GM12878 (cell line): ENCODE results near the gene LY6G5C. TPM values are rescaled to one million over a fixed set of nuclear protein-coding genes. Genes with fewer than 3 reads are reported as not detected.

Experiments used
- ATAC-seq: fragments of 200-7000 bp; cut with Tn5 transposase; 3 replicates; pipeline ENCODE4 v1.9.1; 2020; ENCODE audit warnings: mild to moderate bottlenecking, moderate library complexity
- BruUV-seq: library from RNA; stranded (reverse); fragments of 400-500 nt; replicated peaks from 2 replicates; lab custom pipeline; 2021; lab: Mats Ljungman, UMichigan
- CTCF ChIA-PET: fragments of 300-600 bp; sonication (Branson Sonifier 250); formaldehyde crosslinking; extraction: SDS; loops from one replicate; lab custom pipeline; 2021; ENCODE audit warnings: inconsistent platforms; lab: Yijun Ruan, JAX
- POLR2A ChIA-PET: fragments of 350-600 bp; formaldehyde crosslinking; extraction: SDS; loops from one replicate; lab custom pipeline; 2021; ENCODE audit warnings: inconsistent platforms; lab: Charles Lee
- RAD21 ChIA-PET: fragments of 300-600 bp; sonication (Branson Sonifier 250); formaldehyde crosslinking; loops from one replicate; lab custom pipeline; 2023; ENCODE audit warnings: antibody characterized with exemption; ENCODE audit not compliant: unreplicated experiment; lab: Charles Lee
- SMC1A ChIA-PET: fragments of 300-600 bp; sonication (Branson Sonifier 250); formaldehyde crosslinking; loops from one replicate; lab custom pipeline; 2023; ENCODE audit not compliant: unreplicated experiment, uncharacterized antibody; lab: Charles Lee
- DNase-seq: peaks from one replicate; pipeline ENCODE4 v3.0.0-alpha.2; 2011; ENCODE audit warnings: low read depth, low spot score
- FAIRE-seq: peaks from 3 replicates; lab custom pipeline; 2011; peaks lifted over from hg19 to GRCh38; lab: Jason Lieb, UNC
- H2AFZ ChIP-seq: 2 replicates; pipeline ENCODE4 v1.6.0; 2011; ENCODE audit warnings: low read depth, low read length, control low read depth; ENCODE audit not compliant: control insufficient read depth
- H3K27ac ChIP-seq: 2 replicates; pipeline ENCODE4 v1.5.1; 2011; ENCODE audit warnings: control low read depth; ENCODE audit not compliant: control insufficient read depth, insufficient read depth
- H3K27me3 ChIP-seq, 2 experiments: replicated peaks in 1 of 2; 2 replicates each; pipeline versions ENCODE4 v1.6.0 to v1.6.1; 2011; ENCODE audit warnings: low read length in 1 of 2; ENCODE audit not compliant: control insufficient read depth in 2 of 2, insufficient read depth in 2 of 2
- H3K36me3 ChIP-seq, 2 experiments: 2 replicates each; pipeline ENCODE4 v1.5.1; 2011; ENCODE audit warnings: low read length in 1 of 2; ENCODE audit not compliant: control insufficient read depth in 2 of 2, insufficient read depth in 2 of 2
- H3K4me1 ChIP-seq: 2 replicates; pipeline ENCODE4 v1.6.1; 2011; ENCODE audit warnings: mild to moderate bottlenecking, low read length, moderate library complexity, mixed read lengths; ENCODE audit not compliant: control insufficient read depth, insufficient read depth
- H3K4me2 ChIP-seq: 2 replicates; pipeline ENCODE4 v1.6.0; 2011; ENCODE audit warnings: control low read depth; ENCODE audit not compliant: control insufficient read depth, insufficient read depth
- H3K4me3 ChIP-seq: fragments of 200-600 bp; sonication (generic); 2 replicates; pipeline ENCODE4 v1.5.1; 2016
- H3K79me2 ChIP-seq: 2 replicates; pipeline ENCODE4 v1.6.0; 2011; ENCODE audit warnings: low read length; ENCODE audit not compliant: control insufficient read depth, insufficient read depth
- H3K9ac ChIP-seq: 2 replicates; pipeline ENCODE4 v1.8.0; 2011; ENCODE audit warnings: low read length, control low read depth, mixed read lengths; ENCODE audit not compliant: control insufficient read depth, insufficient read depth
- H3K9me3 ChIP-seq: replicated peaks from 3 replicates; pipeline ENCODE4 v1.5.1; 2011; ENCODE audit warnings: mild to moderate bottlenecking, low read length; ENCODE audit not compliant: control insufficient read depth, insufficient read depth
- H4K20me1 ChIP-seq: 2 replicates; pipeline ENCODE4 v1.6.0; 2011; ENCODE audit not compliant: control insufficient read depth, insufficient read depth
- EED ChIP-seq: sonication (generic); IDR thresholded peaks from 2 replicates; pipeline ENCODE4 v1.6.1; 2016; ENCODE audit warnings: antibody characterized with exemption, low read depth
- POLR2A ChIP-seq: IDR thresholded peaks from 2 replicates; pipeline ENCODE4 v1.6.1; 2011; ENCODE audit warnings: low read depth, mild to moderate bottlenecking, low read length
- POLR2AphosphoS5 ChIP-seq: IDR thresholded peaks from 2 replicates; pipeline ENCODE4 v1.6.1; 2011; ENCODE audit warnings: mild to moderate bottlenecking, low read length, inconsistent platforms
- TAF1 ChIP-seq: IDR thresholded peaks from 2 replicates; pipeline ENCODE4 v1.6.1; 2011; ENCODE audit warnings: mild to moderate bottlenecking, low read depth, low read length, borderline replicate concordance
- WGBS: methylation state at CpG from one replicate; pipeline ENCODE4 v1.1.6; 2016; ENCODE audit warnings: low lambda C conversion rate; ENCODE audit not compliant: insufficient replicate concordance, insufficient coverage; ENCODE audit errors: missing lambda C conversion rate; 5-methylcytosine and 5-hydroxymethylcytosine counted together
- in situ Hi-C: fragments of 300-500 bp; cut with MboI; formaldehyde crosslinking; loops from 9 replicates; pipeline ENCODE4 v1.14.3; 2018; ENCODE audit warnings: mixed read lengths
- intact Hi-C: fragments of 100-400 bp; cut with micrococcal nuclease; formaldehyde crosslinking; loops from one replicate; pipeline ENCODE4 v1.14.2; 2022; ENCODE audit not compliant: unreplicated experiment
- polyA plus RNA-seq, 11 experiments: library from polyadenylated mRNA; depleted of rRNA in 4 of 11; unstranded in 6 of 11; stranded (reverse) in 5 of 11; fragments of >200 nt; fragmentation: Nextera tagmentation in 4 of 11; fragmentation: Illumina TruSeq in 1 of 11; extraction: Ambion mirVana in 4 of 11; extraction: Trizol in 1 of 11; gene quantifications; 1 replicate in 1 of 11; 2 replicates in 10 of 11; pipeline versions ENCODE4 v1.2.1 to v1.2.3, GENCODE V29; 2011 to 2016; ENCODE audit warnings: inconsistent platforms in 2 of 11, missing spikeins in 2 of 11, low read depth in 1 of 11
- total RNA-seq, 4 experiments: library from RNA; depleted of rRNA in 3 of 4; stranded (reverse); fragments of >200 nt in 3 of 4; fragmentation: Illumina TruSeq in 1 of 4; extraction: Trizol in 1 of 4; gene quantifications; 2 replicates each; pipeline versions ENCODE4 v1.2.1 to v1.2.3, GENCODE V29; 2013 to 2021

LY6G5C gene
- total and polyA plus RNA-seq, 10 of the 15 experiments (the other 5 are each of a cell fraction or from before 2014, with no cell fraction given) = 0.76 to 6.1 (median 1.7) TPM

DNA sequence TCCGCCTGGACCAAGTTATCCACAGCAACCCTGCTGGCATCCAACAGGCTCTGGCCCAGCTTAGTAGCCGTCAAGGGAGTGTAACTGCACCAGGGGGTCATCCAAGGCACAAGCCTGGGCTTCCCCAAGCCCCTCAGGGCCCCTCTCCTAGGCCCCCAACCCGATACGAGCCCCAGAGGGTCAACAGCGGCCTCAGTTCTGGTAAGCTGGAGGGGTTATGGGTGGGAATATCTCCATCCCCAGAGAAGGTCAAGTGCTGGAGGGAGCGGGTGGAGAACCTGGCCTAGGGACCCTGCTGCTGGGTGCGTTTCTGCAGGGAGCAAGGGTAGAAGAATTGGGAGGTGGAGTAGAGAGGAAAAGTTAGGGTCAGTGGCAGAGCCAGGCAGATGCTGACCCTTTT lies 47.4 kb downstream of the LY6G5C start:
- WGBS = 78% methylated on average over 7 of the region's 7 CpGs
- H3K4me3 ChIP-seq = no peak overlapping the region
- DNase-seq = no peak
- ChIA-PET POLR2A (no interaction called here), RAD21 (no interaction called here), CTCF (interaction anchor here (1.1 kb wide), 1 partner anchor 11 kb away, joined by 3 read pairs; no protein-coding TSS in a partner anchor), SMC1A (interaction anchor here (0.7 kb wide), 1 partner anchor 11 kb away, joined by 3 read pairs; no protein-coding TSS in a partner anchor)
- in situ Hi-C loops = no loop called here
- no peak overlapping the region for H3K9ac ChIP-seq
- no peak overlapping the region for H2AFZ ChIP-seq
- peaks cover 57 to 58% of the 10 kb centered on the region in 2 experiments for H3K36me3 ChIP-seq
- no peak overlapping the region for H3K4me2 ChIP-seq
- TF ChIP-seq POLR2A = peak; percentile 54
- no peak for TF ChIP-seq EED
- BruUV-seq = no TSS peak
- ATAC-seq = no peak
- no peaks in the 10 kb centered on the region for H3K9me3 ChIP-seq
- intact Hi-C loops = no loop called here
- H4K20me1 ChIP-seq = no peaks in the 10 kb centered on the region
- H3K79me2 ChIP-seq = no peaks in the 10 kb centered on the region; the same call in 1 of the 2 replicates
- H3K4me1 ChIP-seq = no peaks in the 10 kb centered on the region
- no peak overlapping the region for H3K27ac ChIP-seq
- no peak for FAIRE-seq
- H3K27me3 ChIP-seq = no peaks in the 10 kb centered on the region

DNA sequence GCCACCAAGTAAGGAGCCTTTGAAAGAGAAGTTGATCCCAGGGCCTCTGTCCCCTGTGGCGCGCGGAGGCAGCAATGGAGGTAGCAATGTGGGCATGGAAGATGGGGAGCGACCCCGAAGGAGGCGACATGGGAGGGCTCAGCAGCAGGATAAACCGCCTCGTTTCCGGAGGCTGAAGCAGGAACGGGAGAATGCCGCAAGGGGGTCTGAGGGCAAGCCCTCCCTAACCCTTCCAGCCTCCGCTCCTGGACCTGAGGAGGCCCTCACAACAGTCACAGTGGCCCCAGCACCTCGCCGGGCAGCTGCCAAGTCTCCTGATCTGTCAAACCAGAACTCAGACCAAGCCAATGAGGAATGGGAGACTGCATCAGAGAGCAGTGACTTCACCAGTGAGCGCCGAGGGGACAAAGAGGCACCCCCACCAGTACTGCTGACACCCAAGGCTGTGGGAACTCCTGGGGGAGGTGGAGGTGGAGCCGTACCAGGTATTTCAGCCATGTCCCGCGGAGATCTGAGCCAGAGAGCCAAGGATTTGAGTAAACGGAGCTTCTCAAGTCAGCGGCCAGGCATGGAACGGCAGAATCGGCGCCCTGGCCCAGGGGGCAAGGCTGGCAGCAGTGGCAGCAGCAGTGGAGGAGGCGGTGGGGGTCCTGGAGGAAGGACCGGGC lies 48.5 kb downstream of the LY6G5C start:
- intact Hi-C loops (no loop called here), in situ Hi-C loops (no loop called here)
- no peak overlapping the region for H3K27ac ChIP-seq
- no peak for DNase-seq
- 95% methylated on average over 26 of the region's 26 CpGs for WGBS
- no peaks in the 10 kb centered on the region for H3K27me3 ChIP-seq
- H3K4me2 ChIP-seq = no peak overlapping the region
- BruUV-seq = no TSS peak
- ChIA-PET POLR2A (no interaction called here), RAD21 (no interaction called here), CTCF (interaction anchor here (1.1 kb wide), 1 partner anchor 10 kb away, joined by 3 read pairs; no protein-coding TSS in a partner anchor), SMC1A (interaction anchor here (0.7 kb wide), 1 partner anchor 10 kb away, joined by 3 read pairs; no protein-coding TSS in a partner anchor)
- no peak overlapping the region for H3K9ac ChIP-seq
- no peak for ATAC-seq
- no peaks in the 10 kb centered on the region; the same call in 1 of the 2 replicates for H3K79me2 ChIP-seq
- TF ChIP-seq POLR2A (peak; percentile 73), POLR2AphosphoS5 (peak; percentile 64; the same call in 1 of the 2 replicates), TAF1 (no peak)
- H3K9me3 ChIP-seq = no peaks in the 10 kb centered on the region
- H4K20me1 ChIP-seq = no peaks in the 10 kb centered on the region
- FAIRE-seq = no peak
- no peaks in the 10 kb centered on the region for H3K4me1 ChIP-seq
- peaks cover 55 to 66% of the 10 kb centered on the region in 2 experiments for H3K36me3 ChIP-seq
- H3K4me3 ChIP-seq = no peak overlapping the region
- no peak overlapping the region for H2AFZ ChIP-seq
